Measurements from ENCODE around the gene ACOXL.
"Not testable (repeated sequence)": the region's sequence is repeated elsewhere in the genome, so short reads cannot be mapped to it uniquely, and the experiment has no call there.

ACOXL gene

GRCh38 chr2:111072220-111072871 is 340.0 kb downstream of the ACOXL start:
- DNase-seq: no peak

- not testable (repeated sequence) for DNase-seq
Measured at GRCh38 chr2:111082659-111083058, 350.3 kb downstream of the ACOXL start.

GRCh38 chr2:111091811-111092211 is 359.4 kb downstream of the ACOXL start:
- DNase-seq: peak; percentile 86

- DNase-seq: no peak
Measured at GRCh38 chr2:111094691-111095090, 362.3 kb downstream of the ACOXL start.

GRCh38 chr2:111095434-111095833 is 363.1 kb downstream of the ACOXL start:
- DNase-seq: no peak

- no peak for DNase-seq
Measured at GRCh38 chr2:111099402-111099801, 367.0 kb downstream of the ACOXL start.

- peak; percentile 45 for DNase-seq
Measured at GRCh38 chr2:111100087-111100764, 367.9 kb downstream of the ACOXL start.

- DNase-seq: peak; percentile 88
Measured at GRCh38 chr2:111100765-111101162, 368.4 kb downstream of the ACOXL start.

- DNase-seq: peak; percentile 38
Measured at GRCh38 chr2:111101592-111101991, 369.2 kb downstream of the ACOXL start.

GRCh38 chr2:111102216-111102615 is 369.8 kb downstream of the ACOXL start:
- no peak for DNase-seq

GRCh38 chr2:111105926-111106325 is 373.6 kb downstream of the ACOXL start:
- DNase-seq: no peak

- no peak for DNase-seq
Measured at GRCh38 chr2:111106706-111107105, 374.3 kb downstream of the ACOXL start.

- no peak for DNase-seq
Measured at GRCh38 chr2:111108745-111109271, 376.4 kb downstream of the ACOXL start.

- DNase-seq: peak; percentile 40
Measured at GRCh38 chr2:111111101-111111755, 378.9 kb downstream of the ACOXL start.

- DNase-seq: no peak
Measured at GRCh38 chr2:111113838-111114237, 381.5 kb downstream of the ACOXL start.

- peak; percentile 83 for DNase-seq
Measured at GRCh38 chr2:111116011-111116746, 383.8 kb downstream of the ACOXL start.

- DNase-seq: peak; percentile 82
Measured at GRCh38 chr2:111116843-111117597, 384.6 kb downstream of the ACOXL start.

GRCh38 chr2:111117598-111118480 is 385.5 kb downstream of the ACOXL start:
- peak; percentile 29 for DNase-seq

- no peak for DNase-seq
Measured at GRCh38 chr2:111118481-111118980, 386.2 kb downstream of the ACOXL start.

GRCh38 chr2:111118981-111119821 is 386.8 kb downstream of the ACOXL start:
- DNase-seq: peak; percentile 27

Data from activated CD4-positive, alpha-beta T cell treated with anti-CD3 and anti-CD28 coated beads, Interleukin-10, Interleukin-2, amounts not matched to agents 100 ng/mL and 50 ng/mL, durations not matched to agents 16 hours and 8 hours (primary cell).